ENCODE data around the gene WDR17.

GRCh38 chr4:176198316-176198903, 132.8 kb downstream of the WDR17 start:
- TF ChIP-seq, protein P1, sequence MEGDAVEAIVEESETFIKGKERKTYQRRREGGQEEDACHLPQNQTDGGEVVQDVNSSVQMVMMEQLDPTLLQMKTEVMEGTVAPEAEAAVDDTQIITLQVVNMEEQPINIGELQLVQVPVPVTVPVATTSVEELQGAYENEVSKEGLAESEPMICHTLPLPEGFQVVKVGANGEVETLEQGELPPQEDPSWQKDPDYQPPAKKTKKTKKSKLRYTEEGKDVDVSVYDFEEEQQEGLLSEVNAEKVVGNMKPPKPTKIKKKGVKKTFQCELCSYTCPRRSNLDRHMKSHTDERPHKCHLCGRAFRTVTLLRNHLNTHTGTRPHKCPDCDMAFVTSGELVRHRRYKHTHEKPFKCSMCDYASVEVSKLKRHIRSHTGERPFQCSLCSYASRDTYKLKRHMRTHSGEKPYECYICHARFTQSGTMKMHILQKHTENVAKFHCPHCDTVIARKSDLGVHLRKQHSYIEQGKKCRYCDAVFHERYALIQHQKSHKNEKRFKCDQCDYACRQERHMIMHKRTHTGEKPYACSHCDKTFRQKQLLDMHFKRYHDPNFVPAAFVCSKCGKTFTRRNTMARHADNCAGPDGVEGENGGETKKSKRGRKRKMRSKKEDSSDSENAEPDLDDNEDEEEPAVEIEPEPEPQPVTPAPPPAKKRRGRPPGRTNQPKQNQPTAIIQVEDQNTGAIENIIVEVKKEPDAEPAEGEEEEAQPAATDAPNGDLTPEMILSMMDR (IDR thresholded peaks at IDR 0.05; ENCODE audit: extremely low read depth in 1 of 2, insufficient read depth in 1 of 2, low read depth in 1 of 2, low read length in 2 of 2): no peak
- TF ChIP-seq POLR2A (IDR thresholded peaks at IDR 0.05; ENCODE audit: low read depth, low read length): no peak

All from endothelial cell of umbilical vein (primary cell).